GM18499 (cell line): Measurements from ENCODE around the gene PTPN4.
A peak's percentile ranks its signal among the peaks of the same experiment; 100 is the strongest.
"Not testable (repeated sequence)": the region's sequence is repeated elsewhere in the genome, so short reads cannot be mapped to it uniquely, and the experiment has no call there.

Experiments used
- ATAC-seq: cut with Tn5 transposase; IDR thresholded peaks from one replicate; pipeline ENCODE4 v1.9.1; 2021; ENCODE audit warnings: moderate number of reproducible peaks; ENCODE audit not compliant: insufficient read depth, unreplicated experiment

PTPN4 gene

GRCh38 chr2:120005834-120006521 is 246.3 kb downstream of the PTPN4 start:
- peak; percentile 88 for ATAC-seq

GRCh38 chr2:120007851-120008250 is 248.1 kb downstream of the PTPN4 start:
- ATAC-seq: no peak

GRCh38 chr2:120012363-120012762 is 252.6 kb downstream of the PTPN4 start:
- no peak for ATAC-seq

- peak; percentile 59 for ATAC-seq
These were observed 253.3 kb downstream of the PTPN4 start, which contains the start of gene EPB41L5 for GRCh38 chr2:120012771-120013596. Gene EPB41L5 (plus strand): TSS chr2:120013077. CDS start chr2:120019085, 6,008 bp downstream.

GRCh38 chr2:120013597-120014223 is 254.0 kb downstream of the PTPN4 start:
- ATAC-seq: no peak

- no peak for ATAC-seq
These were observed 254.7 kb downstream of the PTPN4 start for GRCh38 chr2:120014226-120014980.

- ATAC-seq: no peak
These were observed 257.1 kb downstream of the PTPN4 start for GRCh38 chr2:120016800-120017199.

- ATAC-seq: no peak
These were observed 257.5 kb downstream of the PTPN4 start for GRCh38 chr2:120017201-120017600.

GRCh38 chr2:120018549-120018948 is 258.8 kb downstream of the PTPN4 start:
- no peak for ATAC-seq

GRCh38 chr2:120020554-120020953 is 260.8 kb downstream of the PTPN4 start:
- no peak for ATAC-seq

- not testable (repeated sequence) for ATAC-seq
These were observed 262.8 kb downstream of the PTPN4 start for GRCh38 chr2:120022505-120022904.

GRCh38 chr2:120026890-120027289 is 267.2 kb downstream of the PTPN4 start:
- ATAC-seq: no peak

GRCh38 chr2:120028795-120029194 is 269.1 kb downstream of the PTPN4 start:
- ATAC-seq: no peak

- ATAC-seq: no peak
These were observed 270.2 kb downstream of the PTPN4 start for GRCh38 chr2:120029672-120030640.

GRCh38 chr2:120032297-120032696 is 272.6 kb downstream of the PTPN4 start:
- ATAC-seq: no peak
